GM21619 (cell line): ENCODE data around the gene SHQ1.

Source experiments
- ATAC-seq: cut with Tn5 transposase; IDR thresholded peaks from one replicate; pipeline ENCODE4 v1.9.1; 2021; ENCODE audit not compliant: unreplicated experiment

SHQ1 gene

DNA sequence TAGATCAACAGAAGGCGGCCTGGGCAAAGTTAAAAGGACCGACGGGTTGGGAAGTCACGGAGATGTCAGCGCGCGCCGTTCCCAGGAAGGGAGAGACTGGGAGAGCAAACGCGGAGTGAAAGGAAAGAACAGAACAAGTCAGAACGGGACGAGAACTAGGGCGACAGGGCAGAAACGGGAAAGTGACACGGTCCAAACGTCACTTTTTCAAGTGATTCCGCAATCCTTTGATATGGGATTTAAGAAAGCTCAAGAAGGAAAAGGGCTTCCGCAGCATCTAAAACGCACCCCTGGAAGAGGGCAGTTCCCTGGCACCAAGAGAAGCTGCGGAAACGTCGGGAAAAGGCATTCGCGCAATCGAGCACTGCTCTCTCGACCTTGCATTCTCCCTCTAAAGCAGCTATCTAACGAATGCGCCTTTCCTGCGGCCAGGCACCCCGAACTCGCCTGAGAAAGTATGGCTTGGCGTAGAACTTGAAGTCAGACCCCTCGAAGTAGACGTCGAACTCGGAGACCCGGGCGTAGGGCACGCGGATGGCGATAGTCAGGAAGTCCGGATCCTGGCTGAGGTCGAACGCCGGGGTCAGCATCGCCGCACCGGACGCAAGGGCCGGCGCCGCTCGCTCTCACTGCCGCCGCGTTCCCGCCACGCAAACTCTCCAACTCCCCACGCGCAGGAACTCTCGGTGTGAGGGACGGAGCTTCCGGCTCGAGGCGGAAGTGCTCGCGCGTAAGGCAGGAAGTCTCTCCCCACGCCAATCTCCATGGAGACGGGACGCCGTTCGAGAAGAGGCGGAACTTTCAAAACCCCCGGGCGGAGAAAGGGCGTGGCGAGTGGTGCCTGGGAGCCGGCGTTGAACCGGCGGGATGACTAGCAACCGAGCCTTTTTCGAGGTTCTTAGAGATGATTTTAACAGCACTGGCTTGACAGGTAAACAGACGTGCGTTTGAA, at the start of gene SHQ1:
Gene SHQ1 (minus strand): TSS at position 695 of the 952 bp plus-strand sequence. CDS start 105 bp downstream, at position 590.
- ATAC-seq = peak; percentile 90

DNA sequence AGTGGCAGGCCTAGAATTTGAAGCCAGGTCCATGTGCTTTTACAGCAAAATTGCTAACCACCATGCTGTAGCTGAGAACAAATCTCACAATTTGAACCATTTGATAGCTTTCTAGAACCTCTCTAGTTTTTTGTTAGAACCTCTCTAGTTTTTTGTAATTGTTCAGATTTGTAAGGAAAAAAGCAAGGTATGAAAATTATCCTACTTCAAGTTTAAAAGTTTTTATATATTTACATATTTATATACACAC, 49.4 kb upstream of the SHQ1 start:
- ATAC-seq = no peak

DNA sequence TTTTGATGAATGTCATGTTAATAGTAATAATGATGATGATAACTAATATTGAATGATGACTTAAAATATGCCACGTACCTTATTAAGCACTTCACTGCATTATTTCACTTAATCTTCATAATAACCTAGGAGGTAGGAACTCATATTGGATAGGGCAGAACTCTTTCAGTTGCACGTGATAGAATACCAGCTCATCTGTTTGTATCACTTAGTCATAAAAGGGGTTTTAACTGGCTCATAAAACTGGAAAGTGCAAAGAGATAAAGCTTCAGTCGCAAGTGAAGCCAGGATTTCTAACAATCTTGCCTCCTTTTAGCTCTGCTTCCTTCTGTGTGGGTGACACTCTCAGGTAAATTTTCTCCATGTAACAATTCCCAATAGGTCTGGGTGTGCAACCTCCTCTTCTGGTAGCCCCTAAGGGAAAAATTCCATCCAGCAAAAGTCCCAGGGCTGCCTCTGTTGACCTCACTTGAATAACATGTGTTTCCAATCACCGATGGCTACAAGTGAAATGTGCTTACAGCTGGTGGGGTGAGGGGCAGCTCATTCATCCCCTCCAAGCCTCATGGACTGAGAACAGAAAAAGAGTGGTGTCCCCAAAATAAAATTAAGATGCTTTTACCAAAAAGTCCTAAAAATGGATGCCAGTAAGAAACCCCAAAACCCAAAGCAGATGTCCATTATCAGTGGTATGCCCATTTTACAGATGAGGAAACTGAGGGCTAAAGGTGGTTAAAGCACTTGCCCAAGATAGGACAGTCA, 48.9 kb upstream of the SHQ1 start:
- no peak for ATAC-seq

DNA sequence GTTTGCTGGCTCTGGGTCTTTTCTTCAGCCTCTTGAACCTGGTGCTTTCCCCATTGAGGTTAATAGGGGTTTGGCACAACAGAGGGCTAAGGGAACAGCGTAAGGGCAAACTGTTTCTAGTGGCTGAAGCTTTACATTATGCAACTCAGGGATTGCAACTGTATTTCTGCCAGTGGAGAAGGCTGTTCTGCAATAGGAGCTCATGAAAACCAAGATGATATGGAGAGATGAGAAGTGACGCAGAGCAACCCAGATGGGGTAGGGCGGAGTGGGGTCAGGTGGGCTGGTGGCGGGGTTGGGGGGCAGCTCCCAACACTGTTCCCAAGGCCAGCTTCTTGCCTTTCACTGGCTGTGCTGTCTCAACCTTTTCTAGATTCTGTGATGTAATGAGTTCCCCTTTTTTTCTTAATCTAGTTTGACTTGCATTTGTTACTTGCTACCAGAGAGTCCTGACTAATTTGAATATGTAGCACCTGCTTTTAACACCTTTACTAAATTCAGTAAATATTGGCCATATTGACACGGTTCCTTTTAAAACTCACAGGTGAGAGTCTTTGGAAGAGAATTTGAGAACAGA, 46.8 kb upstream of the SHQ1 start:
- ATAC-seq = no peak

DNA sequence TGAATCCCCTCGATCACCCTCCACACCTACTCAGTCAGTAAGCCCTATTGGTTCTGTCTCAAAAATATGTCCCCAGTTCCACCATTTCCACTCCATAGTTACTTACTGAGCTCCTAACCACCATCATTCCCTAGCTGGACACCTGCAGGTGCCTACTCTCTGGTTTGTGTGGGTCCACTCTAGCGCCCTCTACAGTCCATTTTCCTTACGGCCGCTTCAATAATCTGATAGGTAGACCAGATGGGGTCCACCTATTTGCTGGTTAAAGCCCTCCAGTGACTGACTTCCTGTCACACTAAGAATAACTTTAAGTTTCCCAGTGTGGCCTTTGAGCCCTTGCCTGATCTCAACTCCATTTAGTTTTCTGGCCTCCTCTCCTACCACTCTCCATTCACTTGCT, 44.6 kb upstream of the SHQ1 start:
- ATAC-seq = no peak

DNA sequence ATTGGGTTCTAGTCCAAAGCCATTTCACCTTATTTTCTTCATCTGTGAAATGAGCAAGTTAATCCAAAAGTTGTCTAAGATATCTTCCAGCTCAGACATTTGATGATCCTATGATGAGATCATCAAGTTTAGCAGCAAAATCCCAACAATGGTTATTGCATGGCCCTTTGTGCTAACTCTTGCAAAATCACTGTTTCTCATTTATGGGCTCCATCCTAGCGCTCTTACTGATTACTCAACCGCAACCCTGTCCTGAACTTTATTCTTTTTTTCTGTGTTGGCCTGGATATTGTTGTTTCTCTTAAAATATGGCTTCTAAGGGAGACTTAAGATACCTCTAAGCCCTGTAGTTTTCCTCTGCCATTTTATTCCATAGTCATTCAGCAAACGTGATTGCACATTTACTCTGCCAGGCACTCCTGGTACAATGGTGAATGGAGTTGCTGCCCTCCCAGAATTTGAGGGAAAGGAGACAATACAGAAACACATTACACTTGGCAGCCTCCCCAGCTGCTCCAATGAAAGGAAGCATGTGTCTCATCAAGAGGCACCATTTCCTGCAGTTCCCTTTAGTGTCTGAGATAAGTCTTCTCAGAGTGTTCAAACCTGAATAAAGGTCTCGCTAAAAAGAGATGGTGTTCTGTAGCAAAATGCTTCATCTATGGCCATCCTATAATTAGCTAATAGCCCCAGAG, 44.0 kb upstream of the SHQ1 start:
- ATAC-seq = no peak

DNA sequence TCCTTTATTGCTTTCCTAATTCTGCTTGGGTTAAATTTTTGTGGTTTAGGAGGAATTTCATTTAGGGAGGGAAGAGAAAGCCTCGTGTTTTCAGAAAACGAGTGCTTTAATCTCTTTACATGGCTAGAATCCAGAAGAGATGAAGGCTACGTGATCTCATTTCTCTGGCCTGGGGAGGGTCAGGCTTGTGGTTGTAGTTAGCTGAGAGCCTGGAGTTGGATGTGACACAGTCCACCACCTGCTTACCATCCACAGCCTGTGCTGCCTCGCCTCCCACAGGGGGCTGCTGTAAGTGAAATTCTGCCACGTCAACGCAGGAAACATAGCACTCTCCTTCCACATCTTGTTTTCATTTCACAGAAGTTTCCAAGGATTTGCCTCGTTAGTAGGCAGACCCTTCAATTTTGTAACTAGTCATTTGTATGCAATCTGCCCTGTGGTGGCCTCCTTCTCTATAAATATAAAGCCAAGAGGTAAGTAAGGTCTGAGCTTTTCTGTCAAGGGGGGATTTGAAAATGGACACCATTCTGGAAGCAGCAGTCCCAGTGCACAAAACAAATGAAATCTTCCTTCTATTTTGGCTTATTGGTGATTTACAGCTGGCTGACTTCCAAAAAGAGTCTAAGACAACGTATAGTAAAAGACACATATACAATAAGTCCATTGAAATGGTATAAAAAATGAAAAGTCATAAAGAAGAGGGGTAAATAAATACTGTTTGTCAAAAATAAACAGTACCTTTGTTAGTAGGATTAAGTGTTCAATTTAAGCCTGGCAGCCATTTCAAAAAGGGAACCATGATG, 43.0 kb upstream of the SHQ1 start:
- no peak for ATAC-seq

DNA sequence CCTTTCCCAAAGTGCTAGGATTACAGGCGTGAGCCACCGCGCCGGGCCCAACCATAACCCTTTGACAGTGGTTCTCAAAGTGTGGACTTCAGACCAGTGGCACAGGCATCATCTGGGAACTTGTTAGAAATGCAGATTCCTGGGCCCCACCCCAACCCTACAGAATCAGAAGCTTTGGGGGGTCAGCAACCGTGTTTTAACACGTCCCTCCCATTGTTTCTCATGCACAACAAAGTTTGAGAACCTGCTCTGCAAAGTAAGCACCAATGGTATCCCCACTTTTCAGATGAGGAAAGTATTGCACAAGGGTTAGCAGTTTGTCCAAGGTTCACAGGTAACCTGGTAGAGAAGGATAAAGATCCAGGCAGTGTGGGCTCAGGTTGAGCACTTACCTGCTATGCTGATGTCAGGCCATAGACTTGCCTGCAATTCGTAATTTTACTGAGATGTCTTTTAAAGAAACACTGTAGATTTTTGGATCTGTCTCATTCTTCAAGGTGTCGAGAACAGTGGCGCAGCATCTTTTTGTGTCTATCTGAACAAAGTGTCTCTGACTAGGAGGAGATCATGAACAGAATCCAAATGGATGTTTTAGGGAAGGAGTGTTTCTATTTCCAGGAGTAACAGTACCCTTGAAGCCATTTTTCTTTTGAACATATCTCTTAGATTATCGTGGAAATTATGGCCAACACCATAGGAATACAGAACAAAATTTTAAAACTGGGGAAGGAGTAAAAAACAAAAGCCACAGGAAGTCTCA, 42.1 kb upstream of the SHQ1 start:
- no peak for ATAC-seq

DNA sequence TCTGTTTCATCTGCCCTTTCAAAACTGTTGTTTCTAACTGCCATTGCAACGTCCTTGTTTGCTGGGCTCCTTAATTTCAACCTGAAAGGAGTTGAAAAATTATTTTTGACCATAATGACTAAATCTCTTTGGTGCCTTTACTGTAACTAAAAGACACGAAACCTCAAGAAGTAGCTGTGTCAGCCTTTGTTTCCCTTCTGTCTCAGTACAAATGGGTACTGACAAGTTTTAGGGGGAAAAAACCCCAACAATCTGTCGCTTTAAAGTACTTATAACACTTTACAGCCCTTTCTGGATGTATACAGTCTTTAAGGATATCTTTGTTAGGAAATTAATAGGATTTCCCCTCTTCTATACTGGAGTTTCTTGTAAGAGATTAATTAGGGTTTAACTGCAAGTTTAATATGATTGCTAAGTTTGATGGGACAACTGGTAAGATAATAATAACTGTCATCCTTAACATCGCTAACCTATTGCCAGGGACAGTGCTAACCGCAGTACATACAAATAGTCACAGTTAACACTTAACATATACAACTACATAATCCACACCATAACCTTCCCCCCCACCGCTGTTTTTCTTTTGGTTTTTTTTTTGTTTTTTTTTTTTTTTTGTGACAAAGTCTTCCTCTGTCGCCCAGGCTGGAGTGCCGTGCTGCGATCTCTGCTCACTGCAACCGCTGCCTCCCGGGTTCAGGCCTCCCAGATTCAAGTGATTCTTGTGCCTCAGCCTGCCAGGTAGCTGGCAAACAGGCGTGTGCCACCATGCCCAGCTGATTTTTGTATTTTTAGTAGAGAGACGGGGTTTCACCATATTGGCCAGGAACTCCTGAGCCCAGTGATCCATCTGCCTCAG, 41.3 kb upstream of the SHQ1 start:
- no peak for ATAC-seq

DNA sequence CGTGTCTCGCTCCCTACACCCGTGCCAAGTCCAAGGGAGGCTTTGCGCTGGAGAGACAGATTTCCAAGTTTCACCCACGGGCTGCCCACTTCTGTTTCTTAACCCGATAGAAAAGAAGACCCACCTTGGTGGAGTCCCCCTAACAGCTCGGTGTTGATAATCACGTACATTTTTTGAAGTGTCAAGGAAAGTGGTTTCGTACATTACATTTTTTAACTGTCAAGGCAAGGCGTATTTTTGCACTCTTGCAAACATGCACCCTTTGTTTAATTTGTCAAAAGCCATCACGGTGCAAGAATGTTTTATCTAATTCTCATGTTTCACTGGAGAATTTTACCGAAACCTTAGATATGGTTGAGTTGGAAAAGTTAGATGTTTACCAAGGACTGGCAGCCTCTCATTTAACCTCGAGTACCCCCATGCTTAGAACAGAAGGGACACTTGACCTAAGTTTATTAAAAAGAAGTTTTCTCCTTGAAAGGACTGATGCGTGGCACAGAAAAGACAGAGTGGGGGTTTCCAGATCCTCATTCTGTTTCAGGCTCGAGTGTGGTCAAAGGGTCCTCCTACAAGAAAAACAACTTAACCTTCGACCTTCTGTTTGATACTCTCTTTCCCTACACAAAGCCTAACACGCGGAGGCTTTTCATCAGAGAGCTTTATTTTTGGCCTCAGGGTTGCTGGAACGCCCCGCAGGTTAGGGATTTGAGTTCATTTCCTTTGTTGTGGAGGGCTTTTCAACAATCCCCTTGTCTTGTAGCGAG, 40.5 kb upstream of the SHQ1 start:
- ATAC-seq = no peak

DNA sequence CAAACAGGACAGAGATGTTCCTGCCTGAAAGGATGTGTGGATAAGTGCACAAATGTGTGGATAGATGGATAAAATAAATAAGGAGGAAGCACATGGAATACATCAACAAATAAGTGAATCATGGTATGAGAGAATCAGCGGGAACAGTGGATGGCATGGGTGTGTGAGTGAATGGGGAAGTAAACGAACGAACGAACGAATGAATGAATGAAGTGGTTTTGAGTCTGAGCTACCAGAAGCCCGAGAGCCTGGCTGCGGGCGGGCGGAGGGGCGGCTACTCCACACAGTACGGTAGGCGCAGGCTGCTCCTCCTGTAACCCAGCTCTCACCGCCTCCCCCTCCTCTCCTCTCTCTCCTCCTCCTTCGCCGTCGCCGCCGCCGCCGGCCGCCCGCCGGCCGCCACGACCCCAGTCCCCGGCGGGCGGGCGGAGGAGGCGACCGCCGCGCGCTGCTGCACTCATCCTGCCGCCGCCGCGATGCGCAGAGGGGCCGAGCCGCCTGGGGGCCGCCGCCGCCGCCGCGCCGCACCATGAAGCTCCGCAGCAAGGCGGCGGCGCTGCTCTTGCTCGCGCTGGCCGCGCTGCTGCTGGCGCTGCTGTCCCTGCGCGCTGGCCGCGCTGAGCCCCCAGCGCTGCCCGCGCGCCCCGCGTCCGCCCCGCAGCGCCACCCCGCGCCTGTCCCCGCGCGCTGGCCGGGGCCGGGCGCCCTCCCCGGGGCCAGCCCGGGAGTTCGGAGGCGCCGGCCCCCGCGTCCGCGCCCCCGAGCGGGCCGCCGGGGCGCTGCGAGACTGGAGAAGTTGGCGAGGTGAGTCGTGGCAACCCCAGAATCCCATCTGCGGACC, 39.7 kb upstream of the SHQ1 start, which contains the start of gene GXYLT2:
Gene GXYLT2 (plus strand): TSS at position 342 of the 841 bp plus-strand sequence. CDS start 188 bp downstream, at position 530.
- ATAC-seq = peak; percentile 75

DNA sequence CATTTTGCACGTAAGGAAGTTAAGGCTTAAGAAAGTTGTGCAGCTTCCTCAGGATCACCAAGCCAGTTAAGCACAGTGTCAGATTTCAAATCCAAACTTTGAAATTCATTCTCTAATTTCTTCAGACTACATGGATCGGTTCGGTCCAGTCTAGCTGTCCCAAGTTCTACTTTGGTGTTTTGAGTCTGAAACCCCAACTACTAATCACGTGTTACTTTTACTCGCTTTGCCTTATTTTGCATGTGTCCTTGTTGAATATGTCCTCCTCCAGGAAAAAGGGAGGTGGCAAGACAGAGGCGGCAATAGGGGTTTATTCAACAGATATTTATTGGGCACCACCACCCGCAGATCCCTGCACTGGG, 39.1 kb upstream of the SHQ1 start:
- ATAC-seq = no peak

DNA sequence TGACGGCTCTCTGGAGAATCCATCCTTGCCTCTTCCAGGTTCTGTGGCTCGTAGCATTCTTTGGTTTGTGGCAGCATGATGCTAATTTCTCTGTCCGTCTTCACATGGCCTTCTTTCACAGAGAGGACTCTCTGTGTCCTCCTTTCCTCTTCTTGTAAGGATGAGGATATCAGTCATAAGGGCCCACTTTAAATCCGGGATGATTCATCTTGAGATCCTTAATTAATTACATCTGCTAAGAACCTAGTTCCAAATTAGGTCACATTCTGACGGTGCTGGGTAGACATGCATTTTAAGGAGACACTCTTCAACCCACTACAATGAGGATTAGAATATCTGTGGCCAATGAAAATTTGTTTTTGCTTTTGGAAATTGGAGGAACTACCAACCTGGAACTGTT, 23.9 kb upstream of the SHQ1 start:
- ATAC-seq = no peak

DNA sequence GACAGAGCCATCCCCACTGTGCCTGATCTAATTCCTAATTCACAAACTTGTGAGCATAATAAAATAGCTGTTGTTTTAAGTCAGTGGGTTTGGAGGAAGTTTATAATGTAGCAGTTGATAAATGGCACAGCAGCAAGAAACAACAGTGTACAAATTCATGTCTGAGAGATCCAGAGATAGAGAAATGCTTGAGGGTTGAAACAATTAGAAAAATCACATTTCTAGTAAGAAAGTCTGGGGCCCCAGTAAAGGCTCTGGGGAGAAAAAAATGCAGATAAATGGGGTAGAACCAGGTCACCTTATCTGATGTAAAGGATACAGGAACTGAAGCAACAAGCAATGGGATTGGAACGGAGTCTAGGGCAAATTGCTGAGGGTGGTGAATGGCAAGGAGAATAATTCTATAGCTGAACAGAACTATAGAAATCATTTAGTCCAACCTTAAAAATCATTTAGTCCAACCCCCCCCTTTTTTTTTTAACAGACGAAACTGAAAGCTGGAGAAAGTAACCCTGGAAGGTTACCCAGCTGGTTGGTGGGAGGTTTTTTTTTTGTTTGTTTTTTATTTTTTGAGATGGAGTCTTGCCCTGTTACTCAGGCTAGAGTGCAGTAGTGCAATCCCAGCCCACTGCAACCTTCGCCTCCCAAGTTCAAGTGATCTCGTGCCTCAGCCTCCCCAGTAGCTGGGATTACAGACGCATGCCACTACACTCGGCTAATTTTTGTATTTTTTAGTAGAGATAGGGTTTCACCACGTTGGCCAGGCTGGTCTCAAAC, 14.3 kb upstream of the SHQ1 start:
- no peak for ATAC-seq

DNA sequence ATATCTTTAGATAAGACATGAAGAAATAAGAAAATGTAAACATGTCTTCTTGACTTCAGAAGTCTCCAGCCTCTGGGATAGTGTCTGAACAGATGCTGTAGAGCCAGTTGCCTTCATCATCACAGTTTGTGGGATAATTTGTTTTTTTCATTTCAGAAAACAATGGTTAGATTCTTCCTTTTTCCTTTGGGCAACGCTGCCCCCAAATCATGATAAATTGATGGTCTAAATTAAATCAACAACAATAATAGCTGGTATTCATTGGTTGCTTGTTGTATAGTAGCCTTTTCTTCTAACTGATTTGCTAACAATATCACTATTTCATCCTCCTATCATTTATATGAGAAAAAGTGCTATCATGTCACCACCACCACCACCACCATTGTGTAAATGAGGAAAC, 12.6 kb upstream of the SHQ1 start:
- no peak for ATAC-seq

DNA sequence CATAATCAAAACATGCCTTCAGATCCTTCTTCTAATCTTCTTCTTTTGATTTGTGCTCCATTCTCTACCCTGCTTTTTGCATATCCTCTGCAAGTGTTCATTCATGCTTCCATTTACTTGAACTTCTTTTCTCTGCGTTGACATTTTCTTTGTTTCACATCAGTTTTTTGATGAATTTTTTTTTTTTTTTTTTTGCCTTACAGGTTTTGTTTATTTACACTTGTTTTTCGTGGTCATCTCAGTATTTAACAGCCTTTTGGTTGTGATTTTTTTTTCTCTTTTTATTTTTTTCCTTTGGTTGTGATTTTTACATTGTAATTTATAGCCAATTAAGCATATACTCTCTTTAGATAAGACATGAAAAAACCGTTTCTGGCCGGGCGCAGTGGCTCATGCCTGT, 11.8 kb upstream of the SHQ1 start:
- no peak for ATAC-seq

DNA sequence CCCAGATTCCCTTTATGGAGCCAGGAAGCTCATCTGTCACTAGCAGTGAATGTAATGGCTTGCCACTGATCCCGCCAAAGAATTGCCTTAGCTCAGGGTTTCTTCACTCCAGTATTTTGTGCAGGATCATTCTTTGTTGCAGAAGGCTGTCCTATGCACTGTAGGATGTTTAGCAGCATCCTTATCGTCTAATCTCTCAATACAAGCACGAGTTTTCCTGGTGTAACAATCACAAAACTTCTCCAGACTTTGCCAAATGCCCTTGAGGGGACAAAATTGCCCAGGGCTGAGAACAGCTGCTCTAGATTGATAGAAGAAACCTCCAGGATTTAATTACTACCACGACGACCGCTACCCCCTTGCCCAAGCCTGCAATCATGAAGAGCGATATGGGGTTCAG, 6.8 kb upstream of the SHQ1 start:
- ATAC-seq = no peak
